Right lobe of liver (tissue), 6 donors: ENCODE results near the gene WNK1. TPM values are rescaled to one million over a fixed set of nuclear protein-coding genes. Genes with fewer than 3 reads are reported as not detected.
"Not testable (repeated sequence)": the region's sequence is repeated elsewhere in the genome, so short reads cannot be mapped to it uniquely, and the experiment has no call there.

ENCODE experiments used
- ATAC-seq, 4 donors: fragments of 200-7000 bp; cut with Tn5 transposase; one replicate each; pipeline ENCODE4 v1.9.1; 2020; ENCODE audit warnings: mild to moderate bottlenecking in 4 of 4, moderate library complexity in 4 of 4
- DNase-seq, 3 donors: peaks; one replicate each; pipeline ENCODE4 v3.0.0-alpha.2; 2020
- H3K27ac ChIP-seq, 3 donors: fragments of 200-600 bp; one replicate each; pipeline ENCODE4 v1.8.0; 2022
- H3K27me3 ChIP-seq, 2 donors: fragments of 200-600 bp; one replicate each; pipeline ENCODE4 v1.8.0; 2022
- H3K36me3 ChIP-seq, 4 donors: fragments of 200-600 bp; sonication (generic) in 1 of 4; one replicate each; pipeline versions ENCODE4 v1.5.1 to v1.8.0; 2017 to 2022; ENCODE audit warnings: control low read depth in 1 of 4
- H3K4me1 ChIP-seq, 4 donors: fragments of 200-600 bp; sonication (generic) in 1 of 4; one replicate each; pipeline versions ENCODE4 v1.5.1 to v1.8.0; 2017 to 2022; ENCODE audit warnings: control low read depth in 1 of 4
- H3K4me3 ChIP-seq, 3 donors: fragments of 200-600 bp; one replicate each; pipeline ENCODE4 v1.8.0; 2022
- H3K9me3 ChIP-seq, 4 donors: fragments of 200-600 bp; sonication (generic) in 1 of 4; one replicate each; pipeline versions ENCODE4 v1.5.1 to v1.8.0; 2017 to 2022; ENCODE audit warnings: control low read depth in 1 of 4
- POLR2A ChIP-seq: fragments of 450-650 bp; IDR thresholded peaks from one replicate; pipeline ENCODE4 v1.6.1; 2017; ENCODE audit warnings: antibody characterized with exemption, mild to moderate bottlenecking
- WGBS: methylation state at CpG from one replicate; pipeline ENCODE4 v1.1.6; 2018; ENCODE audit warnings: low coverage, low lambda C conversion rate; ENCODE audit not compliant: insufficient coverage; ENCODE audit errors: missing lambda C conversion rate; 5-methylcytosine and 5-hydroxymethylcytosine counted together
- intact Hi-C, 2 donors: fragments of 100-400 bp; cut with DNase I; formaldehyde crosslinking; loops; one replicate each; pipeline versions ENCODE4 v1.11.2 to v1.14.1; 2022
- total RNA-seq, 6 experiments: library from RNA; depleted of rRNA in 2 of 6; stranded (reverse); fragments of >200 nt in 2 of 6; fragmentation: NEBNext Ultra II Directional in 3 of 6; extraction: Animal tissue kit (Norgen Biotek cat#: 25700) in 3 of 6; gene quantifications; one replicate each; pipeline versions ENCODE4 v1.1.0 to v1.2.4, GENCODE V29; 2016 to 2023
- TF ChIP-seq, protein P1 (sequence below), 4 donors: fragments of 200-600 bp in 3 of 4; fragments of 450-650 bp in 1 of 4; IDR thresholded peaks; one replicate each; pipeline versions ENCODE4 v1.5.1 to v1.8.0; 2016 to 2022; ENCODE audit warnings: antibody characterized with exemption in 4 of 4, mild to moderate bottlenecking in 2 of 4
- donor health status: DM: no; HTN: yes; CAD: no.
- donor health status: DM: no; HTN: no; CAD: no.
- donor health status: DM: no; HTN: no; CAD: no.
- donor health status: DM: no; HTN: yes; CAD: no.
- donor health status: DM: no; HTN: yes; CAD: no.

WNK1 gene
- total RNA-seq, 6 experiments from 2014 or later: 72.0 to 115 (median 93.1) TPM

DNA sequence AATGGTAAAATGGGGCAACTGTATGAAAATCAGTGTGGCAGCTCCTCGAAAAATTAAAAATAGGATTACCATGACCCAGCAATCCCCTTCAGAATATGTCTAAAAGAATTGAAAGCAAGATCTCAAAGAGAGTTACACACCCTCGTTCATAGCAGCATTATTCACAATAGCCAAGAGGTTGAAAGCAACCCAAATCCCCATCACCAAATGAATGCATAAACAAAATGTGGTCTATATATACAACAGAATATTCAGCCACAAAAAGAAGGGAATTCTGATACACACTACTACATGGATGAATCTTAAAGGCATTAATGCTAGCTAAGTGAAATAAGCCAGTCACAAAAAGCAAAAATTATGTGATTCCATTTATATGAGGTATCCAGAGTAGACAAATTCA is 169.9 kb downstream of the WNK1 start:
- intact Hi-C loops: no loop called here
- H3K4me1 ChIP-seq: no peaks in the 10 kb centered on the region
- ATAC-seq (no peak), DNase-seq (no peak)
- no peaks in the 10 kb centered on the region for H3K9me3 ChIP-seq
- H3K27ac ChIP-seq: no peak overlapping the region
- TF ChIP-seq, protein P1, sequence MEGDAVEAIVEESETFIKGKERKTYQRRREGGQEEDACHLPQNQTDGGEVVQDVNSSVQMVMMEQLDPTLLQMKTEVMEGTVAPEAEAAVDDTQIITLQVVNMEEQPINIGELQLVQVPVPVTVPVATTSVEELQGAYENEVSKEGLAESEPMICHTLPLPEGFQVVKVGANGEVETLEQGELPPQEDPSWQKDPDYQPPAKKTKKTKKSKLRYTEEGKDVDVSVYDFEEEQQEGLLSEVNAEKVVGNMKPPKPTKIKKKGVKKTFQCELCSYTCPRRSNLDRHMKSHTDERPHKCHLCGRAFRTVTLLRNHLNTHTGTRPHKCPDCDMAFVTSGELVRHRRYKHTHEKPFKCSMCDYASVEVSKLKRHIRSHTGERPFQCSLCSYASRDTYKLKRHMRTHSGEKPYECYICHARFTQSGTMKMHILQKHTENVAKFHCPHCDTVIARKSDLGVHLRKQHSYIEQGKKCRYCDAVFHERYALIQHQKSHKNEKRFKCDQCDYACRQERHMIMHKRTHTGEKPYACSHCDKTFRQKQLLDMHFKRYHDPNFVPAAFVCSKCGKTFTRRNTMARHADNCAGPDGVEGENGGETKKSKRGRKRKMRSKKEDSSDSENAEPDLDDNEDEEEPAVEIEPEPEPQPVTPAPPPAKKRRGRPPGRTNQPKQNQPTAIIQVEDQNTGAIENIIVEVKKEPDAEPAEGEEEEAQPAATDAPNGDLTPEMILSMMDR (IDR thresholded peaks at IDR 0.05): no peak
- TF ChIP-seq POLR2A: no peak
- H3K36me3 ChIP-seq: peaks cover 0 to 41% (median 3%) of the 10 kb centered on the region in 4 donors
- 95% methylated on average over 2 of the region's 2 CpGs for WGBS
- no peak overlapping the region for H3K4me3 ChIP-seq
- no peaks in the 10 kb centered on the region for H3K27me3 ChIP-seq

DNA sequence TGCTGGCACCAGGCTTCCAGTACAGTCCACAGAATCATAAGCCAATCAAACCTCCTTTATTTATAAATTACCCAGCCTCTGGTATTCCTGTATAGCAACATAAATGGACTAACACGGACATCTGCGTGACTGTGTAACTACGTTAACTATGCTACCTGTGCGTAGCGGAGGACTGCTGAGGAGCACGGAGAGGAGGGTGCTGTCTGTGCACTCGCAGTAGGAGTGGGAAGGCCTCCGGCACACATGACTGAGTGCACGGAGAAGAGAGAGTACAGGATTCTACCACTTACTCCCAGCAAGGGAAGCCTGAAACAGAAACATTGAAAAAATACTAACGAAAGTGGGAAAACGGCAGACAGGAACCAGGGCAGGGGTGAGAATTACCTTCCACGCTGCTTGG is 174.3 kb downstream of the WNK1 start:
- Histone ChIP-seq H3K27me3 (no peaks in the 10 kb centered on the region), H3K4me1 (no peaks in the 10 kb centered on the region), H3K27ac (no peak overlapping the region), H3K36me3 (peaks cover 0 to 83% (median 17%) of the 10 kb centered on the region in 4 donors), H3K9me3 (no peaks in the 10 kb centered on the region), H3K4me3 (no peak overlapping the region)
- ATAC-seq: no peak
- TF ChIP-seq, protein P1 (IDR thresholded peaks at IDR 0.05): no peak
- no peak for TF ChIP-seq POLR2A
- DNase-seq: no peak
- 94% methylated on average over 10 of the region's 12 CpGs for WGBS
- intact Hi-C loops: no loop called here

DNA sequence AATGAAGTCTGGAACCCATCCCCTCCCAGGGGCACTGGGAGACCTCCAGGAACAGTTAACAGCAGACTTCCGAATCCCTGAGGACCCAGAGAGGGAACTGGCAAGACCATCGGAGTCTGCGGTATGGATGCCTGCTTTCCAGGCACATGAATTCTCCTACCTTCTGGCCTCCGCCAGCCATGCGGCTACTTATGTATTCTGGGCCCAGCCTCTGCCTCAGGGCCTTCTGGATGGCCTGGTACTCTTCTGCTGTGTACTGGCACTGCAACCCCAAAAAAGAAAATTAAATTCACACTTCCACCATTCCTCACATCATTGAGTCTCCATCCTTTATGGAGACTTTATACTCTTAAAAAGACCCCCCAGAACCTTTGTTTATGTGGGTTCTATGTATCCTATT is 178.7 kb downstream of the WNK1 start:
- Histone ChIP-seq H3K27me3 (no peaks in the 10 kb centered on the region), H3K4me1 (no peaks in the 10 kb centered on the region), H3K9me3 (no peaks in the 10 kb centered on the region), H3K27ac (no peak overlapping the region), H3K36me3 (peaks cover 0 to 54% (median 16%) of the 10 kb centered on the region in 4 donors), H3K4me3 (no peak overlapping the region)
- ATAC-seq (no peak), DNase-seq (no peak)
- no peak for TF ChIP-seq POLR2A
- TF ChIP-seq, protein P1 (IDR thresholded peaks at IDR 0.05): no peak
- WGBS: 100% methylated on average over 3 of the region's 5 CpGs
- intact Hi-C loops: no loop called here

DNA sequence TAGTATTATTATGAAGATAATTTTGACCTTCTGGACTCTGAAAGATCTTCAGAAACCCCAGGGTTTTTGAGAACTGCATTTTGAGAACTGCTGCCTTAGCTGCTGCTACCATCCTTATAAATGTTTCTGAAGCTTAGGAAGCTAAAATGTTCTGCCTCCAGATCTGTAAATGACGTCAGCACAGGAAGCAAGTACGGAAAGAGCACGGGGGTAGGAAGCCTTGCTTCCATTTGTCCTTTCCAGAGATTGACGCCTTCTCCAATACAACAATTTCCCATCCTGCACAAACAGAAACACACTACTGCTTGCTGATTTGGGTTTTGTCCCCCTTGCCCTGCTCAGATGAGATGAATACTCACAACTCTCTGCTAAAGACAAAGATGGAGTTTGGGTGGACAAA is 179.2 kb downstream of the WNK1 start:
- Histone ChIP-seq H3K4me3 (no peak overlapping the region), H3K36me3 (peaks cover 0 to 49% (median 16%) of the 10 kb centered on the region in 4 donors), H3K4me1 (no peaks in the 10 kb centered on the region), H3K27ac (no peak overlapping the region), H3K27me3 (no peaks in the 10 kb centered on the region), H3K9me3 (no peaks in the 10 kb centered on the region)
- 87% methylated on average over 4 of the region's 4 CpGs for WGBS
- TF ChIP-seq, protein P1 (IDR thresholded peaks at IDR 0.05): no peak
- no peak for TF ChIP-seq POLR2A
- ATAC-seq (no peak), DNase-seq (no peak)
- intact Hi-C loops: no loop called here

DNA sequence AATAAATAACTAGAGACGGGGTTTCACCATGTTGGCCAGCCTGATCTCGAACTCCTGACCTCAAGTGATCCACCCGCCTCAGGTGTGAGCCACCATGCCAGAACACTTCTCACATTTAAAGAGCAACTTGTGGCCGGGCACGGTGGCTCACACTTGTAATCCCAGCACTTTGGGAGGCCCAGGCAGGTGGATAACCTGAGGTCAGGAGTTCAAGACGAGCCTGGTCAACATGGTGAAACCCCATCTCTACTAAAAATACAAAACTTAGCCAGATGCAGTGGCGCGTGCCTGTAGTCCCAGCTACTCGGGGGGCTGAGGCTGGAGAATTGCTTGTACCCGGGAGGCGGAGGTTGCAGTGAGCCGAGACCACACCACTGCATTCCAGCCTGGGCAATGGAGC is 183.5 kb downstream of the WNK1 start:
- H3K27me3 ChIP-seq, DNase-seq, H3K4me1 ChIP-seq, intact Hi-C loops, H3K9me3 ChIP-seq, H3K36me3 ChIP-seq, H3K27ac ChIP-seq, ATAC-seq, H3K4me3 ChIP-seq: not testable (repeated sequence)
- 98% methylated on average over 7 of the region's 12 CpGs for WGBS
